Measurements from ENCODE around the gene CDRT4.

The CDRT4 gene

GRCh38 chr17:15413101-15413771 lies 54.2 kb downstream of the CDRT4 start:
- Histone ChIP-seq H3K4me3 (ENCODE audit: low read length) (no peak overlapping the region), H3K27ac (ENCODE audit: low read length) (no peak overlapping the region), H3K9ac (ENCODE audit: low read length) (no peak overlapping the region), H3K4me1 (ENCODE audit: control insufficient read depth, low read depth, low read length) (peaks cover 3% of the 10 kb centered on the region), H3K36me3 (ENCODE audit: control insufficient read depth, low read depth, low read length) (no peaks in the 10 kb centered on the region), H3K9me3 (ENCODE audit: control insufficient read depth, low read depth, low read length) (no peaks in the 10 kb centered on the region), H3K27me3 (ENCODE audit: control insufficient read depth, insufficient read depth, low read length) (no peaks in the 10 kb centered on the region)

GRCh38 chr17:15412606-15413005 lies 54.8 kb downstream of the CDRT4 start:
- peaks cover 3% of the 10 kb centered on the region for H3K4me1 ChIP-seq (ENCODE audit: control insufficient read depth, low read depth, low read length)
- H3K9me3 ChIP-seq (ENCODE audit: control insufficient read depth, low read depth, low read length), result no peaks in the 10 kb centered on the region
- no peak overlapping the region for H3K4me3 ChIP-seq (ENCODE audit: low read length)
- no peaks in the 10 kb centered on the region for H3K27me3 ChIP-seq (ENCODE audit: control insufficient read depth, insufficient read depth, low read length)
- H3K9ac ChIP-seq (ENCODE audit: low read length), result no peak overlapping the region
- no peaks in the 10 kb centered on the region for H3K36me3 ChIP-seq (ENCODE audit: control insufficient read depth, low read depth, low read length)
- no peak overlapping the region for H3K27ac ChIP-seq (ENCODE audit: low read length)

GRCh38 chr17:15411384-15412198 lies 55.8 kb downstream of the CDRT4 start:
- no peaks in the 10 kb centered on the region for H3K9me3 ChIP-seq (ENCODE audit: control insufficient read depth, low read depth, low read length)
- H3K4me1 ChIP-seq (ENCODE audit: control insufficient read depth, low read depth, low read length), result peaks cover 3% of the 10 kb centered on the region
- H3K27ac ChIP-seq (ENCODE audit: low read length), result no peak overlapping the region
- H3K27me3 ChIP-seq (ENCODE audit: control insufficient read depth, insufficient read depth, low read length), result no peaks in the 10 kb centered on the region
- H3K36me3 ChIP-seq (ENCODE audit: control insufficient read depth, low read depth, low read length), result no peaks in the 10 kb centered on the region
- no peak overlapping the region for H3K4me3 ChIP-seq (ENCODE audit: low read length)
- no peak overlapping the region for H3K9ac ChIP-seq (ENCODE audit: low read length)

- no peak overlapping the region for H3K9ac ChIP-seq (ENCODE audit: low read length)
- H3K27me3 ChIP-seq (ENCODE audit: control insufficient read depth, insufficient read depth, low read length), result no peaks in the 10 kb centered on the region
- no peak overlapping the region for H3K27ac ChIP-seq (ENCODE audit: low read length)
- no peaks in the 10 kb centered on the region for H3K9me3 ChIP-seq (ENCODE audit: control insufficient read depth, low read depth, low read length)
- no peak overlapping the region for H3K4me3 ChIP-seq (ENCODE audit: low read length)
- H3K4me1 ChIP-seq (ENCODE audit: control insufficient read depth, low read depth, low read length), result peaks cover 3% of the 10 kb centered on the region
- no peaks in the 10 kb centered on the region for H3K36me3 ChIP-seq (ENCODE audit: control insufficient read depth, low read depth, low read length)
Observed at GRCh38 chr17:15409721-15410250, 57.6 kb downstream of the CDRT4 start.

- H3K9ac ChIP-seq (ENCODE audit: low read length), result no peak overlapping the region
- H3K27ac ChIP-seq (ENCODE audit: low read length), result no peak overlapping the region
- no peaks in the 10 kb centered on the region for H3K9me3 ChIP-seq (ENCODE audit: control insufficient read depth, low read depth, low read length)
- no peaks in the 10 kb centered on the region for H3K36me3 ChIP-seq (ENCODE audit: control insufficient read depth, low read depth, low read length)
- H3K4me3 ChIP-seq (ENCODE audit: low read length), result no peak overlapping the region
- peaks cover 3% of the 10 kb centered on the region for H3K4me1 ChIP-seq (ENCODE audit: control insufficient read depth, low read depth, low read length)
- no peaks in the 10 kb centered on the region for H3K27me3 ChIP-seq (ENCODE audit: control insufficient read depth, insufficient read depth, low read length)
Observed at GRCh38 chr17:15408803-15409202, 58.6 kb downstream of the CDRT4 start.

GRCh38 chr17:15406081-15406480 lies 61.3 kb downstream of the CDRT4 start:
- Histone ChIP-seq H3K9me3 (ENCODE audit: control insufficient read depth, low read depth, low read length) (no peaks in the 10 kb centered on the region), H3K4me1 (ENCODE audit: control insufficient read depth, low read depth, low read length) (no peaks in the 10 kb centered on the region), H3K27me3 (ENCODE audit: control insufficient read depth, insufficient read depth, low read length) (no peaks in the 10 kb centered on the region), H3K9ac (ENCODE audit: low read length) (no peak overlapping the region), H3K27ac (ENCODE audit: low read length) (no peak overlapping the region), H3K36me3 (ENCODE audit: control insufficient read depth, low read depth, low read length) (no peaks in the 10 kb centered on the region), H3K4me3 (ENCODE audit: low read length) (no peak overlapping the region)

GRCh38 chr17:15405058-15405415 lies 62.4 kb downstream of the CDRT4 start:
- Histone ChIP-seq H3K4me3 (ENCODE audit: low read length) (no peak overlapping the region), H3K36me3 (ENCODE audit: control insufficient read depth, low read depth, low read length) (no peaks in the 10 kb centered on the region), H3K9me3 (ENCODE audit: control insufficient read depth, low read depth, low read length) (no peaks in the 10 kb centered on the region), H3K27me3 (ENCODE audit: control insufficient read depth, insufficient read depth, low read length) (no peaks in the 10 kb centered on the region), H3K27ac (ENCODE audit: low read length) (no peak overlapping the region), H3K4me1 (ENCODE audit: control insufficient read depth, low read depth, low read length) (no peaks in the 10 kb centered on the region), H3K9ac (ENCODE audit: low read length) (no peak overlapping the region)

GRCh38 chr17:15404106-15405057 lies 63.0 kb downstream of the CDRT4 start:
- no peaks in the 10 kb centered on the region for H3K27me3 ChIP-seq (ENCODE audit: control insufficient read depth, insufficient read depth, low read length)
- no peak overlapping the region for H3K4me3 ChIP-seq (ENCODE audit: low read length)
- H3K4me1 ChIP-seq (ENCODE audit: control insufficient read depth, low read depth, low read length), result no peaks in the 10 kb centered on the region
- no peak overlapping the region for H3K27ac ChIP-seq (ENCODE audit: low read length)
- no peaks in the 10 kb centered on the region for H3K9me3 ChIP-seq (ENCODE audit: control insufficient read depth, low read depth, low read length)
- H3K36me3 ChIP-seq (ENCODE audit: control insufficient read depth, low read depth, low read length), result no peaks in the 10 kb centered on the region
- no peak overlapping the region for H3K9ac ChIP-seq (ENCODE audit: low read length)

- H3K27ac ChIP-seq (ENCODE audit: low read length), result no peak overlapping the region
- H3K27me3 ChIP-seq (ENCODE audit: control insufficient read depth, insufficient read depth, low read length), result no peaks in the 10 kb centered on the region
- no peaks in the 10 kb centered on the region for H3K9me3 ChIP-seq (ENCODE audit: control insufficient read depth, low read depth, low read length)
- H3K9ac ChIP-seq (ENCODE audit: low read length), result no peak overlapping the region
- H3K4me1 ChIP-seq (ENCODE audit: control insufficient read depth, low read depth, low read length), result no peaks in the 10 kb centered on the region
- H3K4me3 ChIP-seq (ENCODE audit: low read length), result no peak overlapping the region
- no peaks in the 10 kb centered on the region for H3K36me3 ChIP-seq (ENCODE audit: control insufficient read depth, low read depth, low read length)
Observed at GRCh38 chr17:15403276-15403939, 64.0 kb downstream of the CDRT4 start.

GRCh38 chr17:15399443-15399842 lies 68.0 kb downstream of the CDRT4 start:
- no peak overlapping the region for H3K4me3 ChIP-seq (ENCODE audit: low read length)
- no peaks in the 10 kb centered on the region for H3K27me3 ChIP-seq (ENCODE audit: control insufficient read depth, insufficient read depth, low read length)
- no peaks in the 10 kb centered on the region for H3K36me3 ChIP-seq (ENCODE audit: control insufficient read depth, low read depth, low read length)
- H3K4me1 ChIP-seq (ENCODE audit: control insufficient read depth, low read depth, low read length), result no peaks in the 10 kb centered on the region
- H3K9me3 ChIP-seq (ENCODE audit: control insufficient read depth, low read depth, low read length), result no peaks in the 10 kb centered on the region
- no peak overlapping the region for H3K9ac ChIP-seq (ENCODE audit: low read length)
- no peak overlapping the region for H3K27ac ChIP-seq (ENCODE audit: low read length)

Measured in iPS-18a (cell line).